Gastrocnemius medialis (tissue), 4 donors: Measurements from ENCODE around the gene R3HCC1L. TPM values are rescaled to one million over a fixed set of nuclear protein-coding genes. Genes with fewer than 3 reads are reported as not detected.
A peak's percentile ranks its signal among the peaks of the same experiment; 100 is the strongest.

Source experiments
- ATAC-seq, 2 donors: fragments of 150-250 bp; one replicate each; pipeline ENCODE4 v1.9.1; 2016
- DNase-seq, 2 donors: peaks; one replicate each; pipeline ENCODE4 v3.0.0-alpha.2; 2019
- H3K27ac ChIP-seq, 4 donors: fragments of 200-600 bp; sonication (generic); 1 replicate in 1 of 4; 2 replicates in 3 of 4; pipeline ENCODE4 v1.5.1; 2016 to 2018; ENCODE audit warnings: mild to moderate bottlenecking in 2 of 4, moderate library complexity in 1 of 4
- H3K27me3 ChIP-seq, 3 donors: fragments of 200-600 bp; sonication (generic) in 2 of 3; 1 replicate in 1 of 3; 2 replicates in 2 of 3; pipeline versions ENCODE4 v1.5.1 to v1.6.0; 2016 to 2019; ENCODE audit warnings: mild to moderate bottlenecking in 1 of 3, moderate library complexity in 1 of 3
- H3K36me3 ChIP-seq, 2 donors: fragments of 200-600 bp; sonication (generic) in 1 of 2; one replicate each; pipeline ENCODE4 v1.5.1; 2017 to 2018
- H3K4me1 ChIP-seq, 2 donors: fragments of 200-600 bp; sonication (generic) in 1 of 2; one replicate each; pipeline ENCODE4 v1.5.1; 2016 to 2017; ENCODE audit warnings: mild to moderate bottlenecking in 2 of 2
- H3K4me3 ChIP-seq, 4 donors: fragments of 200-600 bp; sonication (generic) in 3 of 4; 1 replicate in 1 of 4; 2 replicates in 3 of 4; pipeline ENCODE4 v1.5.1; 2016 to 2019; ENCODE audit warnings: mild to moderate bottlenecking in 2 of 4
- H3K9me3 ChIP-seq, 3 donors: fragments of 200-600 bp; sonication (generic) in 2 of 3; 1 replicate in 1 of 3; 2 replicates in 2 of 3; pipeline ENCODE4 v1.5.1; 2016 to 2019
- CTCF ChIP-seq, 5 experiments: fragments of 450-650 bp in 3 of 5; fragments of 200-600 bp in 2 of 5; sonication (generic) in 2 of 5; IDR thresholded peaks in 4 of 5; conservative IDR thresholded peaks in 1 of 5; 1 replicate in 4 of 5; 2 replicates in 1 of 5; pipeline ENCODE4 v1.5.1; 2016 to 2019; ENCODE audit warnings: antibody characterized with exemption in 5 of 5, mild to moderate bottlenecking in 3 of 5, moderate library complexity in 3 of 5
- POLR2A ChIP-seq, 2 donors: fragments of 450-650 bp; IDR thresholded peaks; one replicate each; pipeline ENCODE4 v1.6.1; 2017; ENCODE audit warnings: antibody characterized with exemption in 2 of 2, mild to moderate bottlenecking in 2 of 2, moderate library complexity in 2 of 2
- in situ Hi-C, 4 donors: fragments of 200-750 bp; cut with MboI; loops; one replicate each; pipeline versions ENCODE4 v1.15.0 to v1.8.0; 2017; ENCODE audit warnings: low sequenced_read_pairs in 4 of 4
- intact Hi-C: fragments of 100-400 bp; cut with DNase I; formaldehyde crosslinking; loops from one replicate; pipeline ENCODE4 v1.15.1; 2023; ENCODE audit warnings: low total_unique reads
- total RNA-seq, 4 donors: library from RNA; depleted of rRNA; stranded (reverse); fragments of >200 nt; gene quantifications; one replicate each; pipeline versions ENCODE4 v1.1.0 to v1.2.3, GENCODE V29; 2016

Gene R3HCC1L
- total RNA-seq, 4 donors from 2014 or later, result 6.7 to 10.8 (median 10.1) TPM

GRCh38 chr10:98262571-98262970 is 128.1 kb downstream of the R3HCC1L start:
- in situ Hi-C loops, result loop anchor here in 1 of 4 donors (10.0 to 25.0 kb wide), 2 partner anchors 62 to 175 kb away; partner anchors contain the start of gene HPS1
- Histone ChIP-seq H3K36me3 (no peaks in the 10 kb centered on the region), H3K4me1 (peaks cover 12 to 13% of the 10 kb centered on the region in 2 donors), H3K27me3 (no peaks in the 10 kb centered on the region), H3K27ac (no peak overlapping the region), H3K4me3 (no peak overlapping the region), H3K9me3 (no peaks in the 10 kb centered on the region)
- DNase-seq, result peak; percentile 64 to 81
- ATAC-seq, result peak; percentile 60 to 78
- TF ChIP-seq POLR2A (IDR thresholded peaks at IDR 0.05) (no peak), CTCF (IDR thresholded peaks at IDR 0.05 in 4 of 5, conservative IDR thresholded peaks at IDR 0.05 in 1 of 5) (peak; percentile 62 to 78 (median 71))
- intact Hi-C loops, result loop anchor here (1.0 to 10.0 kb wide), 3 partner anchors 47 to 982 kb away; no protein-coding TSS in a partner anchor

- Histone ChIP-seq H3K36me3 (no peaks in the 10 kb centered on the region), H3K9me3 (no peaks in the 10 kb centered on the region), H3K4me3 (no peak overlapping the region), H3K27me3 (no peaks in the 10 kb centered on the region), H3K27ac (no peak overlapping the region), H3K4me1 (peaks cover 13 to 15% of the 10 kb centered on the region in 2 donors)
- intact Hi-C loops (loop anchor here (10.0 kb wide), 1 partner anchor 982 kb away; no protein-coding TSS in a partner anchor), in situ Hi-C loops (loop anchor here in 1 of 4 donors (10.0 to 25.0 kb wide), 2 partner anchors 62 to 174 kb away; partner anchors contain the start of gene HPS1)
- DNase-seq (no peak), ATAC-seq (no peak)
- TF ChIP-seq POLR2A (IDR thresholded peaks at IDR 0.05), result no peak
- no peak for TF ChIP-seq CTCF (IDR thresholded peaks at IDR 0.05 in 4 of 5, conservative IDR thresholded peaks at IDR 0.05 in 1 of 5)
Measured at GRCh38 chr10:98263088-98263487, 128.6 kb downstream of the R3HCC1L start.

GRCh38 chr10:98264378-98265065 is 130.1 kb downstream of the R3HCC1L start:
- Histone ChIP-seq H3K27ac (no peak overlapping the region), H3K9me3 (no peaks in the 10 kb centered on the region), H3K4me3 (no peak overlapping the region), H3K4me1 (peaks cover 21 to 22% of the 10 kb centered on the region in 2 donors), H3K27me3 (no peaks in the 10 kb centered on the region), H3K36me3 (no peaks in the 10 kb centered on the region)
- DNase-seq (no peak), ATAC-seq (no peak)
- in situ Hi-C loops, result loop anchor here in 2 of 4 donors (5.0 to 25.0 kb wide), 3 partner anchors 43 to 173 kb away; partner anchors contain the start of gene HPS1 (in 1 of the 2)
- no peak for TF ChIP-seq POLR2A (IDR thresholded peaks at IDR 0.05)
- TF ChIP-seq CTCF (IDR thresholded peaks at IDR 0.05 in 4 of 5, conservative IDR thresholded peaks at IDR 0.05 in 1 of 5), result no peak
- intact Hi-C loops, result loop anchor here (5.0 to 10.0 kb wide), 2 partner anchors 148 to 980 kb away; no protein-coding TSS in a partner anchor

- ATAC-seq (no peak), DNase-seq (no peak)
- H3K4me1 ChIP-seq, result peaks cover 31 to 34% of the 10 kb centered on the region in 2 donors
- H3K4me3 ChIP-seq, result no peak overlapping the region
- H3K27ac ChIP-seq, result peak overlapping the region in 3 of 4 donors; percentile 9 to 83 (median 45)
- H3K9me3 ChIP-seq, result no peaks in the 10 kb centered on the region
- intact Hi-C loops, result loop anchor here (5.0 to 10.0 kb wide), 2 partner anchors 147 to 979 kb away; no protein-coding TSS in a partner anchor
- no peak for TF ChIP-seq POLR2A (IDR thresholded peaks at IDR 0.05)
- no peak for TF ChIP-seq CTCF (IDR thresholded peaks at IDR 0.05 in 4 of 5, conservative IDR thresholded peaks at IDR 0.05 in 1 of 5)
- no peaks in the 10 kb centered on the region for H3K36me3 ChIP-seq
- no peaks in the 10 kb centered on the region for H3K27me3 ChIP-seq
- in situ Hi-C loops, result loop anchor here in 2 of 4 donors (5.0 to 25.0 kb wide), 3 partner anchors 42 to 172 kb away; partner anchors contain the start of gene HPS1 (in 1 of the 2)
Measured at GRCh38 chr10:98265403-98266378, 131.2 kb downstream of the R3HCC1L start.
